Measurements from ENCODE around the gene ZBP1. TPM values are rescaled to one million over a fixed set of nuclear protein-coding genes. Genes with fewer than 3 reads are reported as not detected.

Gene ZBP1
- total and polyA plus RNA-seq, 10 of the 15 experiments (the other 5 are each of a cell fraction or from before 2014, with no cell fraction given), result 0.93 to 10.6 (median 4.8) TPM

- TF ChIP-seq NFYA (IDR thresholded peaks at IDR 0.05; ENCODE audit: borderline replicate concordance, low read depth, low read length), result no peak
- no peak for TF ChIP-seq MTA3 (IDR thresholded peaks at IDR 0.05; ENCODE audit: borderline replicate concordance, low read length)
Observed at GRCh38 chr20:57591289-57592229, 28.7 kb downstream of the ZBP1 start (continued).

- Histone ChIP-seq H3K4me3 (no peak overlapping the region), H3K9ac (ENCODE audit: control insufficient read depth, insufficient read depth, low read length) (no peak overlapping the region), H3K36me3 (ENCODE audit: control insufficient read depth in 2 of 2, insufficient read depth in 2 of 2, low read length in 1 of 2) (no peaks in the 10 kb centered on the region), H3K4me2 (ENCODE audit: control insufficient read depth, insufficient read depth) (no peak overlapping the region), H3K27ac (ENCODE audit: control insufficient read depth, insufficient read depth) (no peak overlapping the region), H3K4me1 (ENCODE audit: control insufficient read depth, insufficient read depth, low read length) (no peaks in the 10 kb centered on the region; the same call in 1 of the 2 replicates), H4K20me1 (ENCODE audit: control insufficient read depth, insufficient read depth) (no peaks in the 10 kb centered on the region), H2AFZ (ENCODE audit: control insufficient read depth, low read depth, low read length) (no peak overlapping the region), H3K27me3 (replicated peaks in 1 of 2; ENCODE audit: control insufficient read depth in 2 of 2, insufficient read depth in 2 of 2, low read length in 1 of 2) (no peaks in the 10 kb centered on the region; a peak in 1 of 4 replicates), H3K79me2 (ENCODE audit: control insufficient read depth, insufficient read depth, low read length) (no peaks in the 10 kb centered on the region), H3K9me3 (replicated peaks; ENCODE audit: control insufficient read depth, insufficient read depth, low read length) (peaks cover 2% of the 10 kb centered on the region; the same call in 1 of the 3 replicates)
- POLR2A ChIA-PET, result no interaction called here
- CTCF ChIA-PET, result no interaction called here
- SMC1A ChIA-PET (ENCODE audit: uncharacterized antibody, unreplicated experiment), result no interaction called here
- no peak for ATAC-seq
- in situ Hi-C loops (cut with MboI), result loop anchor here (5.0 to 10.0 kb wide), 4 partner anchors 78 to 594 kb away; no protein-coding TSS in a partner anchor
- no peak for TF ChIP-seq SREBF1 (IDR thresholded peaks at IDR 0.05; ENCODE audit: low read length)
- no peak for TF ChIP-seq TCF3 (IDR thresholded peaks at IDR 0.05; ENCODE audit: borderline replicate concordance, insufficient read depth, low read depth, low read length)
- TF ChIP-seq ATF7 (IDR thresholded peaks at IDR 0.05; ENCODE audit: low read depth), result no peak
- no peak for TF ChIP-seq RBBP5 (conservative IDR thresholded peaks at IDR 0.05)
- TF ChIP-seq, protein P1, sequence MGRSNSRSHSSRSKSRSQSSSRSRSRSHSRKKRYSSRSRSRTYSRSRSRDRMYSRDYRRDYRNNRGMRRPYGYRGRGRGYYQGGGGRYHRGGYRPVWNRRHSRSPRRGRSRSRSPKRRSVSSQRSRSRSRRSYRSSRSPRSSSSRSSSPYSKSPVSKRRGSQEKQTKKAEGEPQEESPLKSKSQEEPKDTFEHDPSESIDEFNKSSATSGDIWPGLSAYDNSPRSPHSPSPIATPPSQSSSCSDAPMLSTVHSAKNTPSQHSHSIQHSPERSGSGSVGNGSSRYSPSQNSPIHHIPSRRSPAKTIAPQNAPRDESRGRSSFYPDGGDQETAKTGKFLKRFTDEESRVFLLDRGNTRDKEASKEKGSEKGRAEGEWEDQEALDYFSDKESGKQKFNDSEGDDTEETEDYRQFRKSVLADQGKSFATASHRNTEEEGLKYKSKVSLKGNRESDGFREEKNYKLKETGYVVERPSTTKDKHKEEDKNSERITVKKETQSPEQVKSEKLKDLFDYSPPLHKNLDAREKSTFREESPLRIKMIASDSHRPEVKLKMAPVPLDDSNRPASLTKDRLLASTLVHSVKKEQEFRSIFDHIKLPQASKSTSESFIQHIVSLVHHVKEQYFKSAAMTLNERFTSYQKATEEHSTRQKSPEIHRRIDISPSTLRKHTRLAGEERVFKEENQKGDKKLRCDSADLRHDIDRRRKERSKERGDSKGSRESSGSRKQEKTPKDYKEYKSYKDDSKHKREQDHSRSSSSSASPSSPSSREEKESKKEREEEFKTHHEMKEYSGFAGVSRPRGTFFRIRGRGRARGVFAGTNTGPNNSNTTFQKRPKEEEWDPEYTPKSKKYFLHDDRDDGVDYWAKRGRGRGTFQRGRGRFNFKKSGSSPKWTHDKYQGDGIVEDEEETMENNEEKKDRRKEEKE (IDR thresholded peaks at IDR 0.05), result no peak
- no peak for TF ChIP-seq RELA (IDR thresholded peaks at IDR 0.05; ENCODE audit: borderline replicate concordance, partially characterized antibody)
- no peak for TF ChIP-seq PAX8 (IDR thresholded peaks at IDR 0.05)
- no peak for TF ChIP-seq ZNF217 (IDR thresholded peaks at IDR 0.05)
- intact Hi-C loops (cut with micrococcal nuclease; ENCODE audit: unreplicated experiment), result no loop called here
- no peak for DNase-seq (ENCODE audit: low read depth, low spot score)
- 41% methylated on average over 18 of the region's 18 CpGs for WGBS (ENCODE audit: insufficient coverage, insufficient replicate concordance, low lambda C conversion rate, missing lambda C conversion rate)
- RAD21 ChIA-PET (ENCODE audit: unreplicated experiment), result interaction anchor here (1.5 kb wide), 1 partner anchor 74 kb away, joined by 6 read pairs; no protein-coding TSS in a partner anchor
- no peak for FAIRE-seq
- BruUV-seq (replicated peaks), result no TSS peak
Observed at GRCh38 chr20:57590485-57591288, 29.5 kb downstream of the ZBP1 start.
